Measurements from ENCODE around the gene GPR68.

Gene GPR68

GRCh38 chr14:91244501-91244901 is at the start of gene GPR68:
Gene GPR68, minus strand, starts transcription at chr14:91244704. Its CDS starts 9,654 bp downstream, at chr14:91235050.
- DNase-seq = peak; percentile 56

GRCh38 chr14:91294153-91294552 is 49.6 kb upstream of the GPR68 start:
- DNase-seq = no peak

GRCh38 chr14:91293281-91293680 is 48.8 kb upstream of the GPR68 start:
- DNase-seq = no peak

- DNase-seq = no peak
These were observed 48.0 kb upstream of the GPR68 start for GRCh38 chr14:91292491-91292890.

GRCh38 chr14:91291786-91292405 is 47.4 kb upstream of the GPR68 start:
- no peak for DNase-seq

GRCh38 chr14:91290986-91291385 is 46.5 kb upstream of the GPR68 start:
- no peak for DNase-seq

- no peak for DNase-seq
These were observed 45.0 kb upstream of the GPR68 start for GRCh38 chr14:91289464-91289863.

GRCh38 chr14:91288876-91289275 is 44.4 kb upstream of the GPR68 start:
- DNase-seq = no peak

- peak; percentile 71 for DNase-seq
These were observed 42.0 kb upstream of the GPR68 start for GRCh38 chr14:91286530-91286937.

- no peak for DNase-seq
These were observed 40.5 kb upstream of the GPR68 start for GRCh38 chr14:91284791-91285548.

- no peak for DNase-seq
These were observed 39.8 kb upstream of the GPR68 start for GRCh38 chr14:91284146-91284790.

GRCh38 chr14:91283666-91284065 is 39.2 kb upstream of the GPR68 start:
- no peak for DNase-seq

GRCh38 chr14:91282954-91283645 is 38.6 kb upstream of the GPR68 start:
- DNase-seq = no peak

- no peak for DNase-seq
These were observed 36.8 kb upstream of the GPR68 start for GRCh38 chr14:91281346-91281745.

- DNase-seq = peak; percentile 41
These were observed 35.6 kb upstream of the GPR68 start for GRCh38 chr14:91280129-91280528.

GRCh38 chr14:91279354-91279753 is 34.9 kb upstream of the GPR68 start:
- DNase-seq = no peak

GRCh38 chr14:91278383-91278715 is 33.8 kb upstream of the GPR68 start:
- DNase-seq = no peak

- DNase-seq = peak; percentile 47
These were observed 33.3 kb upstream of the GPR68 start for GRCh38 chr14:91277546-91278382.

GRCh38 chr14:91274796-91275195 is 30.3 kb upstream of the GPR68 start:
- no peak for DNase-seq

GRCh38 chr14:91273885-91274273 is 29.4 kb upstream of the GPR68 start:
- no peak for DNase-seq

GRCh38 chr14:91273273-91273884 is 28.9 kb upstream of the GPR68 start:
- no peak for DNase-seq

Data from NCI-H1092 (cell line).